Measurements from ENCODE around the gene HLCS.

- TF ChIP-seq CTCF (IDR thresholded peaks at IDR 0.05) (no peak), POLR2A (IDR thresholded peaks at IDR 0.05) (no peak)
Measured at GRCh38 chr21:36825658-36826057, 140.8 kb downstream of the HLCS start.

Data from right lobe of liver (tissue), 4 donors.